ENCODE data around the gene GRAP.
"Not testable (repeated sequence)": the region's sequence is repeated elsewhere in the genome, so short reads cannot be mapped to it uniquely, and the experiment has no call there.

DNA sequence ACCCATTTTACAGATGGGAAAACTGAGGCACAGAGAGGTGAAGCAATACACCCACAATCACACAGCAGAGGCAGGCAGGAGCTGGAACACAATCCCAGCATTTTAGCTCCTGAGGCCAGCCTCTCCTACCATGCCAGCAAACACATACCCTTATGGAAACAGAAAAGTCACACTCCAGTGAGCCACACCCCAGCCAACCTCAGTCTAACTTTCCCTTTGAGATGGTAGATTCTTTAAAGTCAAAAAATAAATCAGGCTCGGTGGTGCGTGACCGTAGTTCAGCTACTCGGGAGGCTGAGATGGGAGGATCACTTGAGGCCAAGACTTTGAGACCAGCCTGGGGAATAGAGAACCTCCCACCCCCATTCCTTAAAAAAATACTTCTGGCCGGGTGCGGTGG is 10.6 kb downstream of the GRAP start:
- not testable (repeated sequence) for TF ChIP-seq CTCF (IDR thresholded peaks at IDR 0.05); POLR2A (IDR thresholded peaks at IDR 0.05; ENCODE audit: low read depth)

Data from esophagus muscularis mucosa (tissue), 3 donors.